Measurements from ENCODE around the gene RPS18. TPM values are rescaled to one million over a fixed set of nuclear protein-coding genes. Genes with fewer than 3 reads are reported as not detected.

RPS18 gene
- total and polyA plus RNA-seq, 9 of the 15 experiments (the other 6 are each of a cell fraction or from before 2014, with no cell fraction given), result 5,023 to 17,516 (median 8,131) TPM

DNA sequence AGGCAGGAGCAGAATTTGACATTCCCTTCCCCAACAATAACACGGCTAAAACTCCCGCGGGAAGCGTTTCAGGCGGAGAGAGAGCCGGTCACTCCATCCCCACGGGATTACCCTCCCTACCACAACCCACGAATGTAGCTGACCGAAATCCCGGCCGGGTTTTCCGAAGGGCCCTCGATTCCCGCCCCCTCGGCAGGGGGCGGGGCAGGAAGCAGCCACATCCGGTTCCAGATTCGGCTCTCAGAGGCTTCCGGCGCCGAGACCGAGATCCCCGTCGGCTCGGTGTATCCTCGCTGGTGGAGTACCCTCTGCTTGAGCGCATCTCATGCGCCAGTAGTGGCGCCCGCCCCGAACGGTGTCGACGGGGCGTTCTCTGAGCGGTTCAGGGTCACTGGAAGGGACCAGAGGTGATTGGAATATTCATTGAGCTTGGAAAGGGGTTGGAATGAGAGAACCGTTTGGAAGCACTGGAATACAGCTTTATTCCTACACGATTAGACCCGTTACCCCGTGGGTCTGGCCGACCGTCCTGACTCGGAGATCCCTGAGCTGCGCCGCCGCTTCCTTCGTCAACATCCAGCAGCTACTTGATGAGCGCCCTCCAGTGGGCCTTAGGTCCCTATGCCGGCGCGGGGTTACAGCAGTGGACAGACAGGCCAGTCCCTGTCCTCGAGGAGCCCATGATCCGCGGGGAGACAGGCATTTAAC, 27.5 kb downstream of the RPS18 start (continued):
- TF ChIP-seq RHOXF2B (CRISPR knock-in tag; conservative IDR thresholded peaks at IDR 0.05), result peak; percentile 79
- TF ChIP-seq DPF2 (IDR thresholded peaks at IDR 0.05), result peak; percentile 72; the same call in 1 of the 2 replicates
- peak in 2 of 3 experiments; percentile 41 to 58 for TF ChIP-seq YY1 (IDR thresholded peaks at IDR 0.05; ENCODE audit: borderline replicate concordance in 1 of 3, control insufficient read depth in 1 of 3, extremely low read depth in 1 of 3, insufficient read depth in 3 of 3, insufficient read length in 1 of 3, insufficient replicate concordance in 2 of 3, low read depth in 1 of 3, low read length in 2 of 3)
- TF ChIP-seq GABPB2 (CRISPR knock-in tag; conservative IDR thresholded peaks at IDR 0.05), result no peak

DNA sequence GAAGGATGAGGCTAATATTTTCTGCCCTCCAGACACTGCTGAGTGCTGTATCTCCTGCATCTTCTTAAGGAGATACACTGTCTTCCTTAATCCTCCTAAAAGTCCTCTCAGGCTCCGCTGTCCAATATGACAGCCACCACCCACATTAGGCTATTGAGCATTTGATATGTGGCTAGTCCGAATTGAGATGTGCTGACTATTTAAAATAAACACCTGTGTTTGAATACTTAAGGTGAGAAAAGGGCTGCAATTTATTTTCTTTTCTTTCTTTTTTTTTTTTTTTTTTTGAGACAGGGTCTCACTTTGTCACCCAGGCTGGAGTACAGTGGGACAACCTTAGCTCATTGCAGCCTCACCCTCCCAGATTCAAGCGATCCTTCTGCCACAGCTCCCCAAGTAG, 30.0 kb downstream of the RPS18 start:
- Histone ChIP-seq H2AFZ (ENCODE audit: low read depth, low read length) (no peak overlapping the region), H3K9me1 (ENCODE audit: control insufficient read depth, insufficient read depth, low read length) (peaks cover 2% of the 10 kb centered on the region), H3K9me3 (replicated peaks; ENCODE audit: control insufficient read depth, insufficient read depth, low read depth, low read length) (no peaks in the 10 kb centered on the region), H3K36me3 (ENCODE audit: control insufficient read depth, insufficient read depth, low read length) (peaks cover 51% of the 10 kb centered on the region), H3K27ac (ENCODE audit: extremely low read depth, low read depth, low read length) (no peak overlapping the region), H3K4me2 (ENCODE audit: insufficient read depth, low read length) (peak overlapping the region; percentile 25; the same call in 1 of the 2 replicates), H3K9ac (ENCODE audit: insufficient read depth in 1 of 2, low read depth in 2 of 2, low read length in 2 of 2) (no peak overlapping the region), H3K27me3 (ENCODE audit: control insufficient read depth in 2 of 2, insufficient read depth in 2 of 2, low read length in 2 of 2) (no peaks in the 10 kb centered on the region), H4K20me1 (replicated peaks; ENCODE audit: control insufficient read depth, insufficient read depth, low read length) (peaks cover 11% of the 10 kb centered on the region; the same call in 1 of the 2 replicates), H3K79me2 (ENCODE audit: control insufficient read depth, insufficient read depth, low read length) (peaks cover 48% of the 10 kb centered on the region), H3K4me1 (replicated peaks in 1 of 2; ENCODE audit: control insufficient read depth in 2 of 2, insufficient read depth in 2 of 2, low read length in 2 of 2) (peaks cover 9 to 50% of the 10 kb centered on the region in 2 experiments), H3K4me3 (no peak overlapping the region)
- in situ Hi-C loops (cut with MboI), result no loop called here
- ChIA-PET CTCF (ENCODE audit: low intra/inter-chr PET ratio) (no interaction called here), POLR2A (interaction anchor here (3.0 to 3.1 kb wide), 2 partner anchors 10 to 13 kb away, joined by 13 to 25 read pairs; partner anchors contain the start of genes PFDN6 and WDR46)
- BruUV-seq (replicated peaks), result no TSS peak
- no peak for FAIRE-seq
- intact Hi-C loops (cut with micrococcal nuclease), result no loop called here
- no peak for ATAC-seq
- no peak for DNase-seq (ENCODE audit: extremely low read depth in 1 of 4, low spot score in 3 of 4)
- no peak for TF ChIP-seq SUPT5H (IDR thresholded peaks at IDR 0.05)
- TF ChIP-seq C11orf30 (IDR thresholded peaks at IDR 0.05; ENCODE audit: low read depth), result peak; percentile 50; the same call in 1 of the 2 replicates
- TF ChIP-seq POLR2A (conservative IDR thresholded peaks at IDR 0.05), result 0 out of 2 replicates have a peak, but pooled peaks have one; percentile 25
- peak; percentile 50; the same call in 1 of the 2 replicates for TF ChIP-seq ZNF316 (IDR thresholded peaks at IDR 0.05)
- WGBS (ENCODE audit: insufficient coverage, low coverage, missing lambda C conversion rate), result 79% methylated on average over 3 of the region's 3 CpGs

All from K562 (cell line).